ENCODE results near the gene NLRP2B.
"Not testable (repeated sequence)": the region's sequence is repeated elsewhere in the genome, so short reads cannot be mapped to it uniquely, and the experiment has no call there.

Gene NLRP2B

GRCh38 chrX:57680160-57680559 is at the start of gene NLRP2B:
Gene NLRP2B (minus strand): TSS chrX:57680260.
- no peak for DNase-seq

GRCh38 chrX:57725995-57726394 is 45.9 kb upstream of the NLRP2B start:
- not testable (repeated sequence) for DNase-seq

GRCh38 chrX:57681341-57681740 is 1.3 kb upstream of the NLRP2B start:
- no peak for DNase-seq

GRCh38 chrX:57678686-57679428 is 1.2 kb downstream of the NLRP2B start:
- DNase-seq, result no peak

GRCh38 chrX:57677132-57677858 is 2.8 kb downstream of the NLRP2B start:
- DNase-seq, result no peak

GRCh38 chrX:57675320-57675719 is 4.7 kb downstream of the NLRP2B start:
- no peak for DNase-seq

GRCh38 chrX:57674861-57675260 is 5.2 kb downstream of the NLRP2B start:
- no peak for DNase-seq

GRCh38 chrX:57669961-57670360 is 10.1 kb downstream of the NLRP2B start:
- no peak for DNase-seq

- DNase-seq, result no peak
These were observed 13.1 kb downstream of the NLRP2B start for GRCh38 chrX:57667010-57667409.

GRCh38 chrX:57655065-57655464 is 25.0 kb downstream of the NLRP2B start:
- no peak for DNase-seq

GRCh38 chrX:57652705-57653104 is 27.4 kb downstream of the NLRP2B start:
- no peak for DNase-seq

- DNase-seq, result no peak
These were observed 28.7 kb downstream of the NLRP2B start for GRCh38 chrX:57651169-57651919.

GRCh38 chrX:57647020-57647419 is 33.0 kb downstream of the NLRP2B start:
- DNase-seq, result no peak

GRCh38 chrX:57643698-57644097 is 36.4 kb downstream of the NLRP2B start:
- DNase-seq, result no peak

GRCh38 chrX:57641338-57641737 is 38.7 kb downstream of the NLRP2B start:
- no peak for DNase-seq

GRCh38 chrX:57640674-57641016 is 39.4 kb downstream of the NLRP2B start:
- no peak for DNase-seq

GRCh38 chrX:57629438-57629837 is 50.6 kb downstream of the NLRP2B start:
- DNase-seq, result not testable (repeated sequence)

Data from bone marrow (tissue), 2 donors.